Suprapubic skin (tissue), 4 donors: ENCODE measurements around the gene COMMD3. TPM values are rescaled to one million over a fixed set of nuclear protein-coding genes. Genes with fewer than 3 reads are reported as not detected.

Experiments used
- DNase-seq, 2 donors: peaks; one replicate each; pipeline ENCODE4 v3.0.0-alpha.2; 2019; ENCODE audit warnings: low spot score in 2 of 2
- H3K27ac ChIP-seq: fragments of 200-600 bp; sonication (generic); one replicate; pipeline ENCODE4 v1.5.1; 2019
- H3K27me3 ChIP-seq: fragments of 200-600 bp; sonication (generic); one replicate; pipeline ENCODE4 v1.5.1; 2019
- H3K36me3 ChIP-seq: fragments of 200-600 bp; sonication (generic); one replicate; pipeline ENCODE4 v1.5.1; 2019
- H3K4me1 ChIP-seq: fragments of 200-600 bp; sonication (generic); one replicate; pipeline ENCODE4 v1.5.1; 2019
- H3K4me3 ChIP-seq: fragments of 200-600 bp; sonication (generic); one replicate; pipeline ENCODE4 v1.5.1; 2019; ENCODE audit warnings: mild to moderate bottlenecking
- H3K9me3 ChIP-seq: fragments of 200-600 bp; sonication (generic); one replicate; pipeline ENCODE4 v1.5.1; 2019
- CTCF ChIP-seq, 2 donors: fragments of 200-600 bp in 1 of 2; fragments of 450-650 bp in 1 of 2; sonication (generic) in 1 of 2; IDR thresholded peaks; one replicate each; pipeline ENCODE4 v1.5.1; 2016 to 2019; ENCODE audit warnings: antibody characterized with exemption in 2 of 2, mild to moderate bottlenecking in 1 of 2, moderate library complexity in 1 of 2
- EP300 ChIP-seq: sonication (generic); formaldehyde crosslinking; IDR thresholded peaks from one replicate; pipeline ENCODE4 v1.6.1; 2017; ENCODE audit warnings: antibody characterized with exemption
- POLR2A ChIP-seq, 2 donors: fragments of 450-650 bp; IDR thresholded peaks; one replicate each; pipeline ENCODE4 v1.6.1; 2017; ENCODE audit warnings: antibody characterized with exemption in 2 of 2, mild to moderate bottlenecking in 2 of 2, moderate library complexity in 2 of 2
- POLR2AphosphoS5 ChIP-seq, 3 donors: sonication (generic); formaldehyde crosslinking; IDR thresholded peaks; one replicate each; pipeline ENCODE4 v1.6.1; 2017; ENCODE audit warnings: antibody characterized with exemption in 3 of 3
- WGBS: methylation state at CpG from one replicate; pipeline ENCODE4 v1.1.5; 2018; 5-methylcytosine and 5-hydroxymethylcytosine counted together
- total RNA-seq, 4 donors: library from RNA; depleted of rRNA; stranded (reverse); fragments of >200 nt; gene quantifications; one replicate each; pipeline ENCODE4 v1.1.0, GENCODE V29; 2016

COMMD3 gene
- total RNA-seq, 4 donors from 2014 or later: 32.9 to 46.7 (median 37.1) TPM

GRCh38 chr10:22365233-22365632 lies 49.0 kb downstream of the COMMD3 start:
- H3K27me3 ChIP-seq: peaks cover 10% of the 10 kb centered on the region
- no peak overlapping the region for H3K27ac ChIP-seq
- no peaks in the 10 kb centered on the region for H3K4me1 ChIP-seq
- no peaks in the 10 kb centered on the region for H3K9me3 ChIP-seq
- H3K36me3 ChIP-seq: no peaks in the 10 kb centered on the region
- TF ChIP-seq CTCF (IDR thresholded peaks at IDR 0.05) (no peak), POLR2AphosphoS5 (IDR thresholded peaks at IDR 0.05) (no peak), POLR2A (IDR thresholded peaks at IDR 0.05) (no peak), EP300 (no peak)
- H3K4me3 ChIP-seq: no peak overlapping the region
- DNase-seq: no peak
- 92% methylated on average over 1 of the region's 1 CpG for WGBS

GRCh38 chr10:22365644-22366434 lies 49.7 kb downstream of the COMMD3 start:
- DNase-seq: no peak
- no peaks in the 10 kb centered on the region for H3K36me3 ChIP-seq
- TF ChIP-seq POLR2A (IDR thresholded peaks at IDR 0.05) (no peak), POLR2AphosphoS5 (IDR thresholded peaks at IDR 0.05) (no peak), CTCF (IDR thresholded peaks at IDR 0.05) (no peak), EP300 (no peak)
- no peak overlapping the region for H3K4me3 ChIP-seq
- H3K9me3 ChIP-seq: no peaks in the 10 kb centered on the region
- no peak overlapping the region for H3K27ac ChIP-seq
- peaks cover 10% of the 10 kb centered on the region for H3K27me3 ChIP-seq
- no peaks in the 10 kb centered on the region for H3K4me1 ChIP-seq
- 79% methylated on average over 4 of the region's 4 CpGs for WGBS

- Histone ChIP-seq H3K9me3 (no peaks in the 10 kb centered on the region), H3K4me1 (no peaks in the 10 kb centered on the region), H3K4me3 (no peak overlapping the region), H3K27me3 (peaks cover 10% of the 10 kb centered on the region), H3K27ac (no peak overlapping the region), H3K36me3 (no peaks in the 10 kb centered on the region)
- no peak for DNase-seq
- TF ChIP-seq POLR2A (IDR thresholded peaks at IDR 0.05) (no peak), CTCF (IDR thresholded peaks at IDR 0.05) (no peak), EP300 (no peak), POLR2AphosphoS5 (IDR thresholded peaks at IDR 0.05) (no peak)
Observed at GRCh38 chr10:22366435-22366703, 50.2 kb downstream of the COMMD3 start.

- WGBS: 73% methylated on average over 2 of the region's 2 CpGs
- no peak for DNase-seq
- TF ChIP-seq CTCF (IDR thresholded peaks at IDR 0.05) (no peak), EP300 (no peak), POLR2AphosphoS5 (IDR thresholded peaks at IDR 0.05) (no peak), POLR2A (IDR thresholded peaks at IDR 0.05) (no peak)
- Histone ChIP-seq H3K4me3 (no peak overlapping the region), H3K4me1 (no peaks in the 10 kb centered on the region), H3K27me3 (peaks cover 10% of the 10 kb centered on the region), H3K9me3 (no peaks in the 10 kb centered on the region), H3K36me3 (no peaks in the 10 kb centered on the region), H3K27ac (no peak overlapping the region)
Observed at GRCh38 chr10:22366771-22367170, 50.6 kb downstream of the COMMD3 start.

GRCh38 chr10:22367471-22367870 lies 51.3 kb downstream of the COMMD3 start:
- Histone ChIP-seq H3K36me3 (no peaks in the 10 kb centered on the region), H3K27ac (no peak overlapping the region), H3K4me3 (no peak overlapping the region), H3K9me3 (no peaks in the 10 kb centered on the region), H3K27me3 (peaks cover 10% of the 10 kb centered on the region), H3K4me1 (no peaks in the 10 kb centered on the region)
- 96% methylated on average over 1 of the region's 1 CpG for WGBS
- TF ChIP-seq POLR2AphosphoS5 (IDR thresholded peaks at IDR 0.05): no peak
- TF ChIP-seq EP300: no peak
- no peak for TF ChIP-seq POLR2A (IDR thresholded peaks at IDR 0.05)
- TF ChIP-seq CTCF (IDR thresholded peaks at IDR 0.05): no peak
- DNase-seq: no peak
